ENCODE results near the gene GPRC5A. TPM values are rescaled to one million over a fixed set of nuclear protein-coding genes. Genes with fewer than 3 reads are reported as not detected.
A peak's percentile ranks its signal among the peaks of the same experiment; 100 is the strongest.

Gene GPRC5A
- total RNA-seq, 1 donor, result 4.7 TPM

- H3K4me1 ChIP-seq (ENCODE audit: insufficient read depth, low read length), result no peaks in the 10 kb centered on the region
- no peak overlapping the region for H3K4me2 ChIP-seq (ENCODE audit: insufficient read depth, low read length)
- H3K79me2 ChIP-seq (ENCODE audit: insufficient read depth, low read length), result no peaks in the 10 kb centered on the region
- no peaks in the 10 kb centered on the region for H4K20me1 ChIP-seq (ENCODE audit: insufficient read depth, low read length)
- H2AFZ ChIP-seq (ENCODE audit: low read length), result no peak overlapping the region
- no peak overlapping the region for H3K4me3 ChIP-seq (ENCODE audit: insufficient read depth, low read length)
- H3K36me3 ChIP-seq (ENCODE audit: insufficient read depth, low read length), result peaks cover 21% of the 10 kb centered on the region
- H3K27me3 ChIP-seq (ENCODE audit: insufficient read depth, low read length), result no peaks in the 10 kb centered on the region
- no peak overlapping the region for H3K27ac ChIP-seq (ENCODE audit: low read depth, low read length)
- no peak for TF ChIP-seq CTCF (IDR thresholded peaks at IDR 0.05; ENCODE audit: extremely low read depth, low read depth, low read length)
- H3K9me3 ChIP-seq (ENCODE audit: low read depth, low read length), result no peaks in the 10 kb centered on the region
- DNase-seq (ENCODE audit: insufficient read length, low spot score, missing footprints), result no peak
These were observed 31.7 kb upstream of the GPRC5A start for GRCh38 chr12:12859690-12860089.

GRCh38 chr12:12864243-12864642 is 27.1 kb upstream of the GPRC5A start:
- H3K27me3 ChIP-seq (ENCODE audit: insufficient read depth, low read length), result no peaks in the 10 kb centered on the region

GRCh38 chr12:12868477-12869235 is 22.7 kb upstream of the GPRC5A start:
- Histone ChIP-seq H3K4me2 (ENCODE audit: insufficient read depth, low read length) (no peak overlapping the region), H3K27ac (ENCODE audit: low read depth, low read length) (no peak overlapping the region), H3K79me2 (ENCODE audit: insufficient read depth, low read length) (no peaks in the 10 kb centered on the region), H3K4me3 (ENCODE audit: insufficient read depth, low read length) (no peak overlapping the region), H3K9me3 (ENCODE audit: low read depth, low read length) (no peaks in the 10 kb centered on the region), H2AFZ (ENCODE audit: low read length) (no peak overlapping the region), H3K36me3 (ENCODE audit: insufficient read depth, low read length) (peaks cover 6% of the 10 kb centered on the region), H3K4me1 (ENCODE audit: insufficient read depth, low read length) (peaks cover 32% of the 10 kb centered on the region), H4K20me1 (ENCODE audit: insufficient read depth, low read length) (no peaks in the 10 kb centered on the region), H3K27me3 (ENCODE audit: insufficient read depth, low read length) (no peaks in the 10 kb centered on the region)
- no peak for TF ChIP-seq CTCF (IDR thresholded peaks at IDR 0.05; ENCODE audit: extremely low read depth, low read depth, low read length)
- DNase-seq (ENCODE audit: insufficient read length, low spot score, missing footprints), result no peak

More at GRCh38 chr12:12864243-12864642, 27.1 kb upstream of the GPRC5A start:
- no peak for DNase-seq (ENCODE audit: insufficient read length, low spot score, missing footprints)
- Histone ChIP-seq H4K20me1 (ENCODE audit: insufficient read depth, low read length) (no peaks in the 10 kb centered on the region), H3K27ac (ENCODE audit: low read depth, low read length) (no peak overlapping the region), H3K9me3 (ENCODE audit: low read depth, low read length) (no peaks in the 10 kb centered on the region), H3K4me1 (ENCODE audit: insufficient read depth, low read length) (no peaks in the 10 kb centered on the region), H3K36me3 (ENCODE audit: insufficient read depth, low read length) (peaks cover 20% of the 10 kb centered on the region), H3K4me2 (ENCODE audit: insufficient read depth, low read length) (no peak overlapping the region), H3K4me3 (ENCODE audit: insufficient read depth, low read length) (no peak overlapping the region), H2AFZ (ENCODE audit: low read length) (no peak overlapping the region), H3K79me2 (ENCODE audit: insufficient read depth, low read length) (no peaks in the 10 kb centered on the region)
- no peak for TF ChIP-seq CTCF (IDR thresholded peaks at IDR 0.05; ENCODE audit: extremely low read depth, low read depth, low read length)

GRCh38 chr12:12870465-12870864 is 20.9 kb upstream of the GPRC5A start:
- Histone ChIP-seq H3K4me3 (ENCODE audit: insufficient read depth, low read length) (no peak overlapping the region), H3K4me1 (ENCODE audit: insufficient read depth, low read length) (peaks cover 40% of the 10 kb centered on the region), H3K9me3 (ENCODE audit: low read depth, low read length) (no peaks in the 10 kb centered on the region), H3K27me3 (ENCODE audit: insufficient read depth, low read length) (no peaks in the 10 kb centered on the region), H3K27ac (ENCODE audit: low read depth, low read length) (peak overlapping the region; percentile 87), H4K20me1 (ENCODE audit: insufficient read depth, low read length) (no peaks in the 10 kb centered on the region), H3K79me2 (ENCODE audit: insufficient read depth, low read length) (no peaks in the 10 kb centered on the region), H3K4me2 (ENCODE audit: insufficient read depth, low read length) (peak overlapping the region; percentile 26), H2AFZ (ENCODE audit: low read length) (no peak overlapping the region), H3K36me3 (ENCODE audit: insufficient read depth, low read length) (peaks cover 3% of the 10 kb centered on the region)
- peak; percentile 85 for DNase-seq (ENCODE audit: insufficient read length, low spot score, missing footprints)
- TF ChIP-seq CTCF (IDR thresholded peaks at IDR 0.05; ENCODE audit: extremely low read depth, low read depth, low read length), result no peak
